ENCODE data around the gene CNIH2.
"Not testable (repeated sequence)": the region's sequence is repeated elsewhere in the genome, so short reads cannot be mapped to it uniquely, and the experiment has no call there.

Gene CNIH2

GRCh38 chr11:66316849-66317251, 38.9 kb downstream of the CNIH2 start, which contains the start of gene CD248:
Gene CD248 (minus strand): TSS chr11:66317044. CDS start chr11:66317027, 17 bp downstream.
- DNase-seq = no peak

- DNase-seq = no peak
These were observed 39.3 kb downstream of the CNIH2 start for GRCh38 chr11:66317322-66317722.

GRCh38 chr11:66317723-66318599, 40.0 kb downstream of the CNIH2 start:
- peak; percentile 53 for DNase-seq

- no peak for DNase-seq
These were observed 40.6 kb downstream of the CNIH2 start for GRCh38 chr11:66318600-66318970.

GRCh38 chr11:66320289-66320688, 42.3 kb downstream of the CNIH2 start:
- not testable (repeated sequence) for DNase-seq

- not testable (repeated sequence) for DNase-seq
These were observed 42.8 kb downstream of the CNIH2 start for GRCh38 chr11:66320748-66321147.

- no peak for DNase-seq
These were observed 43.6 kb downstream of the CNIH2 start for GRCh38 chr11:66321606-66322005.

GRCh38 chr11:66322732-66323427, 44.9 kb downstream of the CNIH2 start:
- DNase-seq = no peak

- DNase-seq = no peak
These were observed 45.7 kb downstream of the CNIH2 start for GRCh38 chr11:66323684-66324083.

GRCh38 chr11:66324664-66325063, 46.7 kb downstream of the CNIH2 start:
- no peak for DNase-seq

- peak; percentile 73 for DNase-seq
These were observed 47.3 kb downstream of the CNIH2 start for GRCh38 chr11:66325263-66325671.

GRCh38 chr11:66326261-66327111, 48.5 kb downstream of the CNIH2 start:
- no peak for DNase-seq

- DNase-seq = no peak
These were observed 49.4 kb downstream of the CNIH2 start for GRCh38 chr11:66327171-66328030.

- no peak for DNase-seq
These were observed 50.0 kb downstream of the CNIH2 start for GRCh38 chr11:66328031-66328301.

GRCh38 chr11:66328302-66329144, 50.5 kb downstream of the CNIH2 start:
- DNase-seq = peak; percentile 69

- no peak for DNase-seq
These were observed 51.2 kb downstream of the CNIH2 start for GRCh38 chr11:66329165-66329673.

GRCh38 chr11:66330931-66331330, 53.0 kb downstream of the CNIH2 start:
- DNase-seq = no peak

GRCh38 chr11:66331542-66332370, 53.8 kb downstream of the CNIH2 start:
- DNase-seq = no peak

GRCh38 chr11:66332371-66333219, 54.6 kb downstream of the CNIH2 start:
- DNase-seq = no peak

All from NCI-H2171 (cell line).